SK-N-SH (cell line): ENCODE measurements around the gene CKMT2. TPM values are rescaled to one million over a fixed set of nuclear protein-coding genes. Genes with fewer than 3 reads are reported as not detected.

Experiments used
- CTCF ChIA-PET: fragments of 300-600, 350-600 bp; formaldehyde crosslinking; extraction: SDS; loops from one replicate; lab custom pipeline; 2021; lab: Yijun Ruan, JAX
- POLR2A ChIA-PET: fragments of 350-600 bp; sonication (Branson Sonifier 250); formaldehyde crosslinking; extraction: SDS; loops from one replicate; lab custom pipeline; 2020; ENCODE audit warnings: antibody characterized with exemption, inconsistent platforms; lab: Yijun Ruan, JAX
- DNase-seq: peaks from one replicate; pipeline ENCODE4 v3.0.0; 2012
- H2AFZ ChIP-seq: fragments of 200-600 bp; sonication (generic); 2 replicates; pipeline ENCODE4 v1.8.1; 2016; ENCODE audit warnings: antibody characterized with exemption, mild to moderate bottlenecking, low read depth
- H3F3A ChIP-seq: fragments of 200-600 bp; sonication (generic); replicated peaks from 2 replicates; pipeline ENCODE3; 2016; ENCODE audit warnings: antibody characterized with exemption, mild to moderate bottlenecking; ENCODE audit not compliant: insufficient read depth
- H3K27ac ChIP-seq, 2 experiments: fragments of 200-500 bp in 1 of 2; fragments of 200-600 bp in 1 of 2; sonication (Bioruptor generic) in 1 of 2; sonication (generic), shearing (Covaris generic) in 1 of 2; 2 replicates each; pipeline versions ENCODE4 v1.5.1 to v1.6.1; 2014 to 2016; ENCODE audit warnings: low read depth in 2 of 2, inconsistent platforms in 1 of 2, low read length in 1 of 2, mild to moderate bottlenecking in 1 of 2, mixed read lengths in 1 of 2
- H3K27me3 ChIP-seq: fragments of 200-600 bp; sonication (generic), shearing (Covaris generic); 2 replicates; pipeline ENCODE4 v1.6.1; 2016; ENCODE audit warnings: mixed run types; ENCODE audit not compliant: insufficient read depth
- H3K36me3 ChIP-seq, 2 experiments: fragments of 200-500 bp in 1 of 2; fragments of 200-600 bp in 1 of 2; sonication (Bioruptor generic) in 1 of 2; sonication (generic) in 1 of 2; replicated peaks in 1 of 2; 2 replicates each; pipeline versions ENCODE3 to v1.5.1; 2014 to 2016; ENCODE audit warnings: low read length in 1 of 2, mild to moderate bottlenecking in 1 of 2; ENCODE audit not compliant: insufficient read depth in 2 of 2, control insufficient read depth in 1 of 2
- H3K4me1 ChIP-seq, 2 experiments: fragments of 200-500 bp in 1 of 2; fragments of 200-600 bp in 1 of 2; sonication (Bioruptor generic) in 1 of 2; sonication (generic), shearing (Covaris generic) in 1 of 2; 2 replicates each; pipeline versions ENCODE4 v1.5.1 to v1.6.1; 2014 to 2016; ENCODE audit warnings: low read depth in 1 of 2, low read length in 1 of 2, mixed run types in 1 of 2; ENCODE audit not compliant: insufficient read depth in 2 of 2, control insufficient read depth in 1 of 2
- H3K4me2 ChIP-seq: fragments of 200-600 bp; sonication (generic), shearing (Covaris generic); 2 replicates; pipeline ENCODE4 v1.6.1; 2017; ENCODE audit warnings: mixed run types
- H3K4me3 ChIP-seq, 2 experiments: fragments of 200-500 bp in 1 of 2; fragments of 200-600 bp in 1 of 2; sonication (Bioruptor generic) in 1 of 2; sonication (generic), shearing (Covaris generic) in 1 of 2; 2 replicates each; pipeline versions ENCODE4 v1.5.1 to v1.8.1; 2014 to 2016; ENCODE audit warnings: low read depth in 2 of 2, inconsistent platforms in 1 of 2, low read length in 1 of 2, mild to moderate bottlenecking in 1 of 2, mixed read lengths in 1 of 2, moderate library complexity in 1 of 2
- H3K79me2 ChIP-seq: fragments of 200-600 bp; sonication (generic); 2 replicates; pipeline ENCODE4 v1.8.1; 2017; ENCODE audit warnings: mild to moderate bottlenecking; ENCODE audit not compliant: insufficient read depth
- H3K9ac ChIP-seq: fragments of 200-600 bp; sonication (generic); 2 replicates; pipeline ENCODE4 v1.6.1; 2017; ENCODE audit warnings: mixed run types
- H3K9me2 ChIP-seq: fragments of 200-600 bp; sonication (generic); 2 replicates; pipeline ENCODE4 v1.6.1; 2017; ENCODE audit warnings: mixed run types
- H3K9me3 ChIP-seq: fragments of 200-600 bp; sonication (generic); 2 replicates; pipeline ENCODE4 v1.6.1; 2017; ENCODE audit warnings: mixed run types, mild to moderate bottlenecking, moderate library complexity
- H4K20me1 ChIP-seq: fragments of 200-600 bp; sonication (generic); 2 replicates; pipeline ENCODE4 v1.6.1; 2017; ENCODE audit warnings: mild to moderate bottlenecking, mixed run types; ENCODE audit not compliant: insufficient read depth
- CHD2 ChIP-seq: fragments of 150-350 bp; IDR thresholded peaks from 2 replicates; pipeline ENCODE4 v1.6.1; 2018; ENCODE audit warnings: low read length; ENCODE audit not compliant: partially characterized antibody
- EZH2phosphoT487 ChIP-seq: fragments of 200-600 bp; sonication (generic); IDR thresholded peaks from 2 replicates; pipeline ENCODE4 v1.6.1; 2017; ENCODE audit warnings: low read depth, mixed run types, mild to moderate bottlenecking, antibody characterized with exemption, moderate library complexity, borderline replicate concordance
- GATA2 ChIP-seq: sonication (generic); formaldehyde crosslinking; IDR thresholded peaks from 2 replicates; pipeline ENCODE4 v1.5.0; 2020; ENCODE audit warnings: mild to moderate bottlenecking, missing genetic modification reagents
- IRF3 ChIP-seq: fragments of 150-350 bp; IDR thresholded peaks from 2 replicates; pipeline ENCODE4 v1.6.1; 2016; ENCODE audit warnings: mild to moderate bottlenecking, low read depth, low read length
- JUND ChIP-seq: IDR thresholded peaks from 2 replicates; pipeline ENCODE4 v1.4.0; 2012
- MAX ChIP-seq: IDR thresholded peaks from 2 replicates; pipeline ENCODE4 v1.4.0; 2012; ENCODE audit warnings: low read depth
- MXI1 ChIP-seq: IDR thresholded peaks from 2 replicates; pipeline ENCODE4 v1.6.1; 2012; ENCODE audit warnings: mild to moderate bottlenecking, low read depth, low read length, improper control_type of control experiment
- RAD21 ChIP-seq: IDR thresholded peaks from 2 replicates; pipeline ENCODE4 v1.6.1; 2012; ENCODE audit warnings: mild to moderate bottlenecking, low read length
- RCOR1 ChIP-seq: fragments of 150-350 bp; IDR thresholded peaks from 2 replicates; pipeline ENCODE4 v1.6.1; 2017; ENCODE audit warnings: antibody characterized with exemption, low read length
- RFX5 ChIP-seq: IDR thresholded peaks from 2 replicates; pipeline ENCODE4 v1.6.1; 2012; ENCODE audit warnings: mild to moderate bottlenecking, improper control_type of control experiment, low read length
- SIN3A ChIP-seq: IDR thresholded peaks from 2 replicates; pipeline ENCODE4 v1.6.1; 2012; ENCODE audit warnings: low read depth, mild to moderate bottlenecking, low read length, moderate library complexity, borderline replicate concordance
- TCF12 ChIP-seq: IDR thresholded peaks from 2 replicates; pipeline ENCODE4 v1.4.0; 2012
- TEAD4 ChIP-seq: IDR thresholded peaks from 2 replicates; pipeline ENCODE4 v1.4.0; 2012; ENCODE audit warnings: mild to moderate bottlenecking, borderline replicate concordance; ENCODE audit not compliant: insufficient read depth
- ZBTB33 ChIP-seq: IDR thresholded peaks from 2 replicates; pipeline ENCODE4 v1.4.0; 2012; ENCODE audit warnings: low read depth, borderline replicate concordance
- WGBS: methylation state at CpG from one replicate; pipeline ENCODE4 v1.1.6; 2017; ENCODE audit warnings: low lambda C conversion rate; 5-methylcytosine and 5-hydroxymethylcytosine counted together
- polyA plus RNA-seq, 3 experiments: library from polyadenylated mRNA; depleted of rRNA; stranded (reverse); fragments of >200 nt; gene quantifications; 2 replicates each; pipeline ENCODE4 v1.2.3, GENCODE V29; 2012

The CKMT2 gene
- polyA plus RNA-seq, 1 of the 3 experiments (the other 2 are of a cell fraction): not detected

GRCh38 chr5:81283976-81284375 lies 50.9 kb downstream of the CKMT2 start:
- Histone ChIP-seq H3K9me3 (no peaks in the 10 kb centered on the region), H2AFZ (no peak overlapping the region), H3K4me3 (no peak overlapping the region), H4K20me1 (no peaks in the 10 kb centered on the region), H3K4me2 (no peak overlapping the region), H3K27me3 (no peaks in the 10 kb centered on the region), H3K36me3 (peaks cover 0 to 2% of the 10 kb centered on the region in 2 experiments), H3K9ac (no peak overlapping the region), H3K9me2 (no peaks in the 10 kb centered on the region), H3K27ac (no peak overlapping the region), H3K4me1 (no peaks in the 10 kb centered on the region), H3F3A (no peaks in the 10 kb centered on the region), H3K79me2 (peaks cover 25% of the 10 kb centered on the region; the same call in 1 of the 2 replicates)
- TF ChIP-seq RAD21 (no peak), TEAD4 (no peak), JUND (no peak), IRF3 (no peak), SIN3A (no peak), CHD2 (no peak), GATA2 (CRISPR knock-in tag) (no peak), RFX5 (no peak), RCOR1 (no peak)
- 90% methylated on average over 1 of the region's 1 CpG for WGBS
- POLR2A ChIA-PET: no interaction called here
- DNase-seq: no peak
- CTCF ChIA-PET: interaction anchor here (0.7 to 1.3 kb wide), 2 partner anchors 15 to 78 kb away, joined by 3 to 5 read pairs; no protein-coding TSS in a partner anchor

GRCh38 chr5:81286059-81286617 lies 53.0 kb downstream of the CKMT2 start:
- WGBS: 63% methylated on average over 3 of the region's 3 CpGs
- Histone ChIP-seq H3K4me3 (no peak overlapping the region), H2AFZ (no peak overlapping the region), H3K9ac (no peak overlapping the region), H3F3A (no peaks in the 10 kb centered on the region), H3K36me3 (peaks cover 0 to 2% of the 10 kb centered on the region in 2 experiments), H3K27ac (no peak overlapping the region), H3K4me1 (no peaks in the 10 kb centered on the region), H3K9me3 (no peaks in the 10 kb centered on the region), H4K20me1 (no peaks in the 10 kb centered on the region), H3K9me2 (no peaks in the 10 kb centered on the region), H3K79me2 (peaks cover 34% of the 10 kb centered on the region; the same call in 1 of the 2 replicates), H3K4me2 (no peak overlapping the region), H3K27me3 (no peaks in the 10 kb centered on the region)
- POLR2A ChIA-PET: no interaction called here
- TF ChIP-seq MAX (no peak), ZBTB33 (no peak), MXI1 (no peak), RAD21 (no peak), TCF12 (no peak), EZH2phosphoT487 (no peak), RCOR1 (no peak)
- DNase-seq: no peak
- CTCF ChIA-PET: interaction anchor here (1.0 to 3.5 kb wide), 2 partner anchors 13 to 46 kb away, joined by 3 to 19 read pairs; no protein-coding TSS in a partner anchor
